Measurements from ENCODE around the gene VPS35L. TPM values are rescaled to one million over a fixed set of nuclear protein-coding genes. Genes with fewer than 3 reads are reported as not detected.
A peak's percentile ranks its signal among the peaks of the same experiment; 100 is the strongest.

The VPS35L gene
- total and polyA plus RNA-seq, 2 experiments from 2014 or later = 48.0 to 54.6 TPM

DNA sequence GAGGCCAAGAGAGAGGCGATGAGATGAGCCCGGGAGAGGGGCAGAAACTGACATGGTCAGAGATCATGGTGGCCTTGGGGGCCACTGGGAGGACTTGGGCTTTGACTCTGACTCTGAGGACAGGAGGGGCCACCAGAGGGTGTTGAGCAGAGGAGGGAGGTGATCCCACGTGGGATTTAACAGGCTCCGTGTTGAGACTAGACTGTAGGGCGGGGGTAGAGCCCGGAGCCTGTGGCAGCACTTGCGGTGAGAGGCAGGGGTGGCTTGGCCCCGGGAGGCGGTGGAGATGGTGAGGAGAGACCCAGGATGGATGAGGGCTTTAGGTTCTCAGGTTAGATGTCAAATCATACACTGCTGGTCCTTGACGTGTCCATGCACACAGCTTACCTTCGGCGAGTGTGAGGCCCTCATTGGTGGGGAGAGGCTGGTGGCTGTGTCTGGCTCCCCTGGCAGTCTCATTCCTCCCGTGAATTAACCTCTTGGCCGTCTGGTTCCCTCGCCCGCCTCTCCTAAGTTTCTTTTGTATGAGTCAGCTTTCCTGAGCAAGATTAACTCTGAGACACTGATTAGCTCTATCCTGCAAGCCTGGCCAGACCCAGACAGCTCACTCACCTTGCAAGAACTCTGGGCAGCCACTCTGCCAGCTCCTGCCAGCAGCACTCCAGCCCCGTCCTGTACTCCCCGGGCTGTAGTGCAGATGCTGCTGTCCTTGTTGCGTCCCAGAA is 39.7 kb downstream of the VPS35L start:
- TF ChIP-seq ZNF114 (CRISPR knock-in tag; IDR thresholded peaks at IDR 0.05) (no peak), CTCF (conservative IDR thresholded peaks at IDR 0.05; ENCODE audit: low read depth in 2 of 2) (no peak), ETS1 (IDR thresholded peaks at IDR 0.05) (no peak), ZNF462 (CRISPR knock-in tag; IDR thresholded peaks at IDR 0.05) (no peak), POLR2AphosphoS5 (IDR thresholded peaks at IDR 0.05; ENCODE audit: low read depth) (no peak), EZH2 (IDR thresholded peaks at IDR 0.05; ENCODE audit: low read depth, unreplicated experiment) (no peak), ZNF331 (CRISPR knock-in tag; IDR thresholded peaks at IDR 0.05; ENCODE audit: low read depth) (no peak)

More for the DNA sequence above, 39.7 kb downstream of the VPS35L start:
- Histone ChIP-seq H3K4me2 (no peak overlapping the region), H3K27ac (ENCODE audit: low read depth) (no peak overlapping the region), H2AFZ (no peak overlapping the region), H3K4me3 (no peak overlapping the region), H3K36me3 (ENCODE audit: insufficient read depth) (no peaks in the 10 kb centered on the region; the same call in 1 of the 2 replicates), H3F3A (replicated peaks; ENCODE audit: low read depth) (no peaks in the 10 kb centered on the region), H3K79me2 (replicated peaks; ENCODE audit: insufficient read depth) (peaks cover 3% of the 10 kb centered on the region; the same call in 1 of the 2 replicates), H3K9me2 (ENCODE audit: insufficient read depth) (no peaks in the 10 kb centered on the region), H3K27me3 (ENCODE audit: insufficient read depth) (no peaks in the 10 kb centered on the region), H3K4me1 (ENCODE audit: insufficient read depth) (no peaks in the 10 kb centered on the region; the same call in 1 of the 2 replicates), H4K20me1 (replicated peaks; ENCODE audit: insufficient read depth) (no peaks in the 10 kb centered on the region; the same call in 1 of the 2 replicates)
- peaks cover 30% of the 10 kb centered on the region for H3K36me3 Mint-ChIP-seq (ENCODE audit: low read depth)
- ATAC-seq (no peak), DNase-seq (ENCODE audit: low spot score) (no peak)
- peaks cover 7% of the 10 kb centered on the region for H3K27me3 Mint-ChIP-seq (ENCODE audit: insufficient read depth, low read depth, poor library complexity)
- peaks cover 22% of the 10 kb centered on the region for H3K4me1 Mint-ChIP-seq
- H3K9me3 Mint-ChIP-seq = no peaks in the 10 kb centered on the region
- H3K27ac Mint-ChIP-seq = peak overlapping the region; percentile 61
- H3K4me3 Mint-ChIP-seq = no peak overlapping the region
